H1 (cell line): ENCODE data around the gene EZH1. TPM values are rescaled to one million over a fixed set of nuclear protein-coding genes. Genes with fewer than 3 reads are reported as not detected.

Experiments used
- CTCF ChIA-PET: fragments of 300-600 bp; sonication (Branson Sonifier 250); formaldehyde crosslinking; loops from one replicate; lab custom pipeline; 2021; ENCODE audit not compliant: partially characterized antibody; lab: Charles Lee
- POLR2A ChIA-PET: fragments of 300-600 bp; sonication (Branson Sonifier 250); formaldehyde crosslinking; loops from one replicate; lab custom pipeline; 2021; ENCODE audit warnings: inconsistent platforms; ENCODE audit not compliant: partially characterized antibody; lab: Charles Lee
- DNase-seq, 2 experiments: peaks; one replicate each; pipeline versions ENCODE4 v3.0.0 to v3.0.0-alpha.2; 2010 to 2022; ENCODE audit warnings: low spot score in 2 of 2, low read depth in 1 of 2, mixed read lengths in 1 of 2
- FAIRE-seq: peaks from 2 replicates; lab custom pipeline; 2011; peaks lifted over from hg19 to GRCh38; lab: Jason Lieb, UNC
- H2AFZ ChIP-seq: 2 replicates; pipeline ENCODE4 v1.8.1; 2012; ENCODE audit warnings: low read length, inconsistent platforms
- H2AK5ac ChIP-seq: 2 replicates; pipeline ENCODE4 v1.6.1; 2013; ENCODE audit warnings: low read depth, low read length
- H2BK120ac ChIP-seq: replicated peaks from 2 replicates; pipeline ENCODE3; 2013; ENCODE audit warnings: low read depth, low read length, inconsistent platforms
- H2BK12ac ChIP-seq: 2 replicates; pipeline ENCODE4 v1.6.1; 2013; ENCODE audit warnings: low read depth, low read length
- H2BK15ac ChIP-seq: 2 replicates; pipeline ENCODE4 v1.6.1; 2013; ENCODE audit warnings: low read length
- H2BK20ac ChIP-seq: 2 replicates; pipeline ENCODE4 v1.6.1; 2013; ENCODE audit warnings: low read length
- H2BK5ac ChIP-seq: 2 replicates; pipeline ENCODE4 v1.6.1; 2013; ENCODE audit warnings: low read depth, low read length
- H3K14ac ChIP-seq: 2 replicates; pipeline ENCODE4 v1.6.1; 2013; ENCODE audit warnings: inconsistent platforms; ENCODE audit not compliant: insufficient read length
- H3K18ac ChIP-seq: 2 replicates; pipeline ENCODE4 v1.6.1; 2013; ENCODE audit warnings: low read length; ENCODE audit errors: extremely low read depth
- H3K23ac ChIP-seq: 2 replicates; pipeline ENCODE4 v1.6.1; 2013; ENCODE audit warnings: inconsistent platforms; ENCODE audit not compliant: insufficient read length
- H3K23me2 ChIP-seq: 2 replicates; pipeline ENCODE4 v1.6.1; 2013; ENCODE audit warnings: low read depth, low read length
- H3K27ac ChIP-seq: 2 replicates; pipeline ENCODE4 v1.6.1; 2011; ENCODE audit warnings: low read depth, low read length, inconsistent platforms
- H3K27me3 ChIP-seq, 4 experiments: replicated peaks in 1 of 4; 1 replicate in 1 of 4; 2 replicates in 3 of 4; pipeline versions ENCODE4 v1.6.1 to v1.8.1; 2011 to 2013; ENCODE audit warnings: low read length in 3 of 4, mild to moderate bottlenecking in 3 of 4, inconsistent platforms in 2 of 4, mixed read lengths in 2 of 4, moderate library complexity in 1 of 4; ENCODE audit not compliant: control insufficient read depth in 3 of 4, insufficient read depth in 3 of 4; ENCODE audit errors: extremely low read depth in 1 of 4
- H3K36me3 ChIP-seq, 4 experiments: 2 replicates each; pipeline versions ENCODE4 v1.6.1 to v1.8.1; 2011 to 2013; ENCODE audit warnings: mild to moderate bottlenecking in 4 of 4, low read length in 3 of 4, moderate library complexity in 2 of 4, control low read depth in 1 of 4, inconsistent platforms in 1 of 4; ENCODE audit not compliant: insufficient read depth in 4 of 4, control insufficient read depth in 2 of 4
- H3K4ac ChIP-seq: replicated peaks from 2 replicates; pipeline ENCODE3; 2013; ENCODE audit warnings: low read length, low read depth, mixed read lengths, inconsistent platforms; ENCODE audit not compliant: insufficient read length
- H3K4me1 ChIP-seq, 4 experiments: replicated peaks in 1 of 4; 1 replicate in 1 of 4; 2 replicates in 3 of 4; pipeline versions ENCODE4 v1.6.1 to v1.8.1; 2011 to 2013; ENCODE audit warnings: low read length in 3 of 4, inconsistent platforms in 2 of 4, mixed read lengths in 1 of 4; ENCODE audit not compliant: insufficient read depth in 4 of 4, control insufficient read depth in 3 of 4
- H3K4me2 ChIP-seq, 2 experiments: 2 replicates each; pipeline versions ENCODE4 v1.6.1 to v1.8.1; 2011 to 2013; ENCODE audit warnings: low read depth in 2 of 2, low read length in 2 of 2, control low read depth in 1 of 2, inconsistent platforms in 1 of 2, mild to moderate bottlenecking in 1 of 2; ENCODE audit not compliant: insufficient read depth in 1 of 2
- H3K4me3 ChIP-seq, 4 experiments: fragments of 200-600, 300-600 bp in 1 of 4; sonication (generic), shearing (Covaris generic), sonication (Bioruptor Twin) in 1 of 4; 2 replicates each; pipeline versions ENCODE4 v1.5.1 to v1.8.1; 2011 to 2016; ENCODE audit warnings: low read length in 4 of 4, low read depth in 3 of 4, control low read depth in 2 of 4, inconsistent platforms in 2 of 4, mild to moderate bottlenecking in 2 of 4, mixed read lengths in 1 of 4, moderate library complexity in 1 of 4; ENCODE audit not compliant: insufficient read depth in 2 of 4; ENCODE audit errors: extremely low read depth in 1 of 4
- H3K56ac ChIP-seq: replicated peaks from 2 replicates; pipeline ENCODE3; 2013; ENCODE audit warnings: low read depth, mild to moderate bottlenecking, mixed read lengths, low read length, inconsistent platforms; ENCODE audit not compliant: insufficient read length
- H3K79me1 ChIP-seq: 2 replicates; pipeline ENCODE4 v1.6.1; 2013; ENCODE audit warnings: low read depth, low read length, control low read depth
- H3K79me2 ChIP-seq, 2 experiments: 2 replicates each; pipeline versions ENCODE4 v1.6.1 to v1.8.1; 2012 to 2013; ENCODE audit warnings: low read length in 2 of 2, mild to moderate bottlenecking in 2 of 2, inconsistent platforms in 1 of 2; ENCODE audit not compliant: insufficient read depth in 2 of 2, control insufficient read depth in 1 of 2
- H3K9ac ChIP-seq, 4 experiments: replicated peaks in 1 of 4; 1 replicate in 1 of 4; 2 replicates in 3 of 4; pipeline versions ENCODE4 v1.6.1 to v1.8.1; 2011 to 2013; ENCODE audit warnings: low read depth in 3 of 4, low read length in 3 of 4, control low read depth in 2 of 4, mild to moderate bottlenecking in 2 of 4, moderate library complexity in 2 of 4, inconsistent platforms in 1 of 4; ENCODE audit errors: extremely low read depth in 1 of 4
- H3K9me3 ChIP-seq, 2 experiments: 2 replicates each; pipeline versions ENCODE4 v1.6.1 to v1.8.1; 2012 to 2013; ENCODE audit warnings: mild to moderate bottlenecking in 2 of 2, moderate library complexity in 2 of 2, control low read depth in 1 of 2, inconsistent platforms in 1 of 2, low read depth in 1 of 2, low read length in 1 of 2, mixed read lengths in 1 of 2; ENCODE audit not compliant: insufficient read depth in 2 of 2
- H4K20me1 ChIP-seq, 2 experiments: replicated peaks in 1 of 2; 2 replicates each; pipeline versions ENCODE3 to v1.8.1; 2011 to 2013; ENCODE audit warnings: inconsistent platforms in 2 of 2, low read length in 2 of 2, mild to moderate bottlenecking in 1 of 2; ENCODE audit not compliant: insufficient read depth in 2 of 2, control insufficient read depth in 1 of 2
- H4K5ac ChIP-seq: 2 replicates; pipeline ENCODE4 v1.6.1; 2013; ENCODE audit warnings: low read length, low read depth, mixed read lengths, inconsistent platforms; ENCODE audit not compliant: insufficient read length
- H4K8ac ChIP-seq: 2 replicates; pipeline ENCODE4 v1.8.0; 2013; ENCODE audit warnings: mild to moderate bottlenecking, moderate library complexity, low read length, inconsistent platforms; ENCODE audit not compliant: insufficient read depth; ENCODE audit errors: extremely low read depth
- H4K91ac ChIP-seq: replicated peaks from 2 replicates; pipeline ENCODE3; 2013; ENCODE audit warnings: low read length, mixed read lengths, inconsistent platforms; ENCODE audit not compliant: insufficient read length
- BACH1 ChIP-seq: IDR thresholded peaks from 2 replicates; pipeline ENCODE4 v1.6.1; 2012; ENCODE audit warnings: low read length, improper control_type of control experiment
- BRCA1 ChIP-seq: IDR thresholded peaks from 2 replicates; pipeline ENCODE4 v1.6.1; 2012; ENCODE audit warnings: low read depth, low read length, improper control_type of control experiment
- CHD2 ChIP-seq: IDR thresholded peaks from 2 replicates; pipeline ENCODE4 v1.6.1; 2012; ENCODE audit warnings: low read length, improper control_type of control experiment
- CTCF ChIP-seq, 3 experiments: IDR thresholded peaks; 1 replicate in 2 of 3; 2 replicates in 1 of 3; pipeline versions ENCODE4 v1.5.1 to v1.6.1; 2011; ENCODE audit warnings: low read length in 3 of 3, mild to moderate bottlenecking in 3 of 3, inconsistent platforms in 2 of 3, low read depth in 1 of 3, moderate library complexity in 1 of 3; ENCODE audit not compliant: insufficient read depth in 1 of 3; ENCODE audit errors: control extremely low read depth in 1 of 3
- KDM5A ChIP-seq: fragments of 200-600 bp; IDR thresholded peaks from 2 replicates; pipeline ENCODE4 v1.7.1; 2012; ENCODE audit warnings: mild to moderate bottlenecking, low read length, inconsistent platforms, mixed read lengths
- ZNF274 ChIP-seq: IDR thresholded peaks from 2 replicates; pipeline ENCODE4 v1.7.0; 2012; ENCODE audit warnings: low read length, borderline replicate concordance; ENCODE audit errors: extremely low read depth
- WGBS, 2 experiments: shearing (Covaris generic) in 1 of 2; methylation state at CpG; one replicate each; pipeline versions ENCODE4 v1.1.6 to v1.1.7; 2013 to 2015; ENCODE audit warnings: low lambda C conversion rate in 2 of 2, mixed read lengths in 2 of 2, inconsistent platforms in 1 of 2, low coverage in 1 of 2, missing lambda C conversion rate in 1 of 2; ENCODE audit not compliant: insufficient replicate concordance in 2 of 2, insufficient coverage in 1 of 2, insufficient read length in 1 of 2; ENCODE audit errors: extremely low coverage in 1 of 2, missing lambda C conversion rate in 1 of 2; 5-methylcytosine and 5-hydroxymethylcytosine counted together
- polyA plus RNA-seq, 7 experiments: library from polyadenylated mRNA; depleted of rRNA in 3 of 7; stranded (reverse) in 5 of 7; unstranded in 2 of 7; fragments of >200 nt in 5 of 7; fragments of 200-250 nt in 2 of 7; gene quantifications; 1 replicate in 5 of 7; 2 replicates in 1 of 7; 4 replicates in 1 of 7; pipeline versions ENCODE4 v1.2.1 to v1.2.3, GENCODE V29; 2011 to 2013; ENCODE audit warnings: missing spikeins in 2 of 7, mixed read lengths in 2 of 7
- total RNA-seq: library from RNA; stranded (reverse); fragmentation: NEBNext Ultra II Directional; extraction: Animal tissue kit (Norgen Biotek cat#: 25700); gene quantifications from 2 replicates; pipeline ENCODE4 v1.2.1, GENCODE V29; 2021

EZH1 gene
- total and polyA plus RNA-seq, 2 of the 8 experiments (the other 6 are each of a cell fraction or from before 2014, with no cell fraction given), result 17.4 to 20.8 TPM

- no peak for FAIRE-seq
- 79% methylated on average over 5 of the region's 5 CpGs; no CpG with 5 or more reads in 1 of the 2 experiments for WGBS, 2 experiments
- TF ChIP-seq CTCF (IDR thresholded peaks at IDR 0.05; ENCODE audit: control extremely low read depth in 1 of 3, insufficient read depth in 1 of 3, low read depth in 1 of 3, low read length in 3 of 3) (no peak), KDM5A (no peak), CHD2 (no peak), BRCA1 (no peak), ZNF274 (no peak), BACH1 (no peak)
Observed at GRCh38 chr17:42704490-42704836, 40.4 kb downstream of the EZH1 start.

More at GRCh38 chr17:42704490-42704836, 40.4 kb downstream of the EZH1 start:
- POLR2A ChIA-PET, result no interaction called here
- Histone ChIP-seq H3K23me2 (no peaks in the 10 kb centered on the region), H2BK15ac (no peak overlapping the region), H2BK120ac (no peak overlapping the region), H4K91ac (no peak overlapping the region), H3K23ac (no peak overlapping the region), H2BK5ac (no peak overlapping the region), H3K79me2 (no peaks in the 10 kb centered on the region), H3K14ac (no peak overlapping the region), H3K27me3 (no peaks in the 10 kb centered on the region), H3K4me3 (no peak overlapping the region), H4K8ac (no peak overlapping the region), H3K9ac (no peak overlapping the region), H3K4me1 (0 out of 7 replicates have a peak, but pooled peaks cover 0 to 2% (median 0%) of the 10 kb centered on the region in 4 experiments), H2BK20ac (no peak overlapping the region), H2AFZ (no peak overlapping the region), H3K79me1 (no peaks in the 10 kb centered on the region), H3K27ac (no peak overlapping the region), H3K36me3 (peaks cover 4 to 57% (median 32%) of the 10 kb centered on the region in 4 experiments), H3K4me2 (no peak overlapping the region), H2BK12ac (no peak overlapping the region), H3K4ac (no peak overlapping the region), H4K5ac (no peak overlapping the region), H2AK5ac (no peak overlapping the region), H3K9me3 (no peaks in the 10 kb centered on the region), H3K18ac (no peak overlapping the region), H4K20me1 (no peaks in the 10 kb centered on the region), H3K56ac (no peak overlapping the region)
- CTCF ChIA-PET, result interaction anchor here (0.6 to 1.1 kb wide), 5 partner anchors 16 to 1190 kb away, joined by 3 to 4 read pairs (median 3); no protein-coding TSS in a partner anchor
- DNase-seq, result no peak
